ENCODE measurements around the gene ONECUT1.

DNA sequence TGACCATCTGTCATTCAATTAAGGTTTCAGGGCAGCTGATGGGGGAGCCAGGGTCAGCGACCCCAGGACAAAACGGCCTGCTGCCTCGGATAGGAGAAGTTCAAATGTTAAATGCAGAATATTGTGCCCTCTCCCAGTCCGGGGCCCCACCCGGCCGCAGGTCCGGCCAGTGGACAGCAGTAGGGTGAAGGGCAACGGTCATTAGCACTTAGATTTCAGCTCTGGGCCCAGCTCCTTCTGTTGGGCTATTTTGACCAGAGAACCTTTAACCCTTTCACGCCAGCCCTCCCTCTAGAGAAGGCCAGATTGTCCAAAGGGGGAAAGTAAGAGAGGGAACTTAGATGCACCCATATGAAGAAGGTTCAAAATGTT lies 16.1 kb upstream of the ONECUT1 start:
- no peak for TF ChIP-seq AFF4 (CRISPR knock-in tag; IDR thresholded peaks at IDR 0.05; ENCODE audit: borderline replicate concordance)
- TF ChIP-seq NFYB (CRISPR knock-in tag; conservative IDR thresholded peaks at IDR 0.05; ENCODE audit: low read depth) = no peak
- TF ChIP-seq, protein P1, sequence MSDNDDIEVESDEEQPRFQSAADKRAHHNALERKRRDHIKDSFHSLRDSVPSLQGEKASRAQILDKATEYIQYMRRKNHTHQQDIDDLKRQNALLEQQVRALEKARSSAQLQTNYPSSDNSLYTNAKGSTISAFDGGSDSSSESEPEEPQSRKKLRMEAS (CRISPR knock-in tag; IDR thresholded peaks at IDR 0.05) = no peak; the same call in 1 of the 2 replicates
- no peak for TF ChIP-seq CTCF (IDR thresholded peaks at IDR 0.05)
- TF ChIP-seq HMGXB4 (CRISPR knock-in tag; IDR thresholded peaks at IDR 0.05) = no peak
- no peak for TF ChIP-seq ZNF232 (CRISPR knock-in tag; IDR thresholded peaks at IDR 0.05)
- no peak for TF ChIP-seq SP1 (CRISPR knock-in tag; conservative IDR thresholded peaks at IDR 0.05)
- TF ChIP-seq JUN (CRISPR knock-in tag; IDR thresholded peaks at IDR 0.05) = no peak
